Heart right ventricle (tissue), 16 donors: ENCODE data around the gene SPDL1. TPM values are rescaled to one million over a fixed set of nuclear protein-coding genes. Genes with fewer than 3 reads are reported as not detected.

ENCODE experiments used
- ATAC-seq, 8 donors: fragments of 200-7000 bp; cut with Tn5 transposase; one replicate each; pipeline ENCODE4 v1.9.1; 2020; ENCODE audit warnings: mild to moderate bottlenecking in 8 of 8, moderate library complexity in 8 of 8, moderate number of reproducible peaks in 1 of 8
- DNase-seq, 2 donors: peaks; one replicate each; pipeline ENCODE4 v3.0.0-alpha.2; 2020
- H3K27ac ChIP-seq, 10 donors: fragments of 200-600 bp; sonication (generic) in 2 of 10; one replicate each; pipeline versions ENCODE4 v1.5.0 to v1.8.0; 2020 to 2022; ENCODE audit warnings: mild to moderate bottlenecking in 3 of 10
- H3K27me3 ChIP-seq, 7 donors: fragments of 200-600 bp; one replicate each; pipeline ENCODE4 v1.8.0; 2021 to 2022; ENCODE audit warnings: mild to moderate bottlenecking in 2 of 7
- H3K36me3 ChIP-seq, 9 donors: fragments of 200-600 bp; sonication (generic) in 1 of 9; one replicate each; pipeline versions ENCODE4 v1.5.0 to v1.8.0; 2020 to 2022; ENCODE audit warnings: mild to moderate bottlenecking in 2 of 9
- H3K4me1 ChIP-seq, 9 donors: fragments of 200-600 bp; sonication (generic) in 1 of 9; one replicate each; pipeline versions ENCODE4 v1.5.0 to v1.8.0; 2020 to 2022; ENCODE audit warnings: mild to moderate bottlenecking in 4 of 9
- H3K4me3 ChIP-seq, 10 donors: fragments of 200-600 bp; sonication (generic) in 2 of 10; one replicate each; pipeline versions ENCODE4 v1.5.0 to v1.8.0; 2020 to 2022; ENCODE audit warnings: mild to moderate bottlenecking in 7 of 10, moderate library complexity in 2 of 10
- H3K9me3 ChIP-seq, 11 donors: fragments of 200-600 bp in 10 of 11; sonication (generic) in 2 of 11; one replicate each; pipeline versions ENCODE4 v1.5.0 to v1.8.0; 2013 to 2022; ENCODE audit warnings: mild to moderate bottlenecking in 2 of 11, control low read depth in 1 of 11, moderate library complexity in 1 of 11
- WGBS, 2 donors: extraction: QIAGEN DNeasy Blood & Tissue Kit; methylation state at CpG; one replicate each; pipeline ENCODE4 v1.1.7; 2013; ENCODE audit warnings: inconsistent platforms in 1 of 2; 5-methylcytosine and 5-hydroxymethylcytosine counted together
- intact Hi-C, 10 donors: fragments of 100-400 bp; cut with DNase I; formaldehyde crosslinking; loops; one replicate each; pipeline versions ENCODE4 v1.11.1 to v1.14.2; 2022
- polyA plus RNA-seq, 2 donors: library from polyadenylated mRNA; stranded (reverse); fragments of 200-250 nt; gene quantifications; one replicate each; pipeline ENCODE4 v1.2.3, GENCODE V29; 2013
- total RNA-seq, 10 donors: library from RNA; stranded (reverse); fragmentation: NEBNext Ultra II Directional in 3 of 10; extraction: Animal tissue kit (Norgen Biotek cat#: 25700) in 3 of 10; gene quantifications; one replicate each; pipeline versions ENCODE4 v1.2.1 to v1.2.4, GENCODE V29; 2021 to 2023
- TF ChIP-seq, protein P1 (sequence below), 9 donors: fragments of 200-600 bp; sonication (generic) in 2 of 9; IDR thresholded peaks; one replicate each; pipeline versions ENCODE4 v1.5.0 to v1.8.0; 2021 to 2022; ENCODE audit warnings: antibody characterized with exemption in 9 of 9, mild to moderate bottlenecking in 5 of 9, moderate library complexity in 1 of 9
- donor health status: Arrhythmogenic right ventricular cardiomyopathy.
- donor health status: ischemic (EF 13 %, LVEDD 7.1; RV severe dilation, severe dysfunction).
- donor health status: healthy with polysubstance abuse.
- donor health status: DM: no; HTN: yes; CAD: no.
- donor health status: DM: no; HTN: no; CAD: no.
- donor health status: ischemic (EF 25% LVEDD 6.9; RV normal size, moderate dysfunction).
- donor health status: ischemic (EF 25% LVEDD 5.7; RV mildly dilated, moderate dysfunction).
- donor health status: healthy.
- donor health status: DM: yes; HTN: yes; CAD: no.
- donor health status: Ischemic cardiomyopathy.
- donor health status: ischemic (EF 35%, LVEDD 5.7; RV mildly dilated, moderate dysfunction).
- donor health status: nonischemic (EF 11% LVEDD 7.7; RV severe dilation, severe dysfunction).
- donor health status: DM: yes; HTN: yes; CAD: no.
- donor health status: PGD.
- donor health status: ischemic (EF 29% LVEDD 5.4; RV normal size, mild dysfunction).
- donor health status: nonischemic (EF 23%, LVEDD 6.1; RV moderate dilation, normal function).

The SPDL1 gene
- total and polyA plus RNA-seq, 12 donors = 2.9 to 5.7 (median 4.1) TPM

DNA sequence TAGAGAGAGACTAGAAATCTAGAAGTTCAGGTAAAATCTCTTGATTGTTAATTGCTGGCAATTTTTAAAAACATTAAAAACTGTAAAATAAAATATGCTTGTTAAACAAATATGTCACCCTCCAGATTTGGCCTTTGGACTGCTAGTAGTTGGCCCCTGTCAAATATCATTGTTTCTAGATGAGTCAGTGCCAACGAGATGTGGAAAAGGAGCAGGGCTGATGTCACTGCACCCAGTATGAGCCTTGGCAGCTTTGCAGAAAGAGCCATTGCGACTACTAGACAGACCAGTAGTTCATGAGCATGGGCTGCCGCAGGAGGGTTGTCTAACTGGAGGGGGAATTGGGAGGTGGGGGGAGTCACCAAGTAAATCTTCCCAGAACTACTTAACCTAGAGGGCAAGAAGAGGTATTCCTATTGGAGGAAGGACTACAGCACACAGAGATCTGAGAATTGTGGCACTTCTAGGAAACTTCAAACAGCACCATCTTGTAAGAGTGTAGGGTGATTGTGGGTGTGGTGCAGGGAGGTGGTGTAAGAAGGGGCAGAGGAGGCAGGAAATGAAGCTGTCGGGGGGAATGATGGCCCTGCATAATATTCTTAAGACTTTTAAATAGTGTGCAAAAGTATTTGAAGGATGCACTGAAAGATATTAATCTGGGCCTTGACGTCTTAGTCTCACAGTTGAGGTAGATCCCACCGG, 46.4 kb downstream of the SPDL1 start:
- 74 to 75% methylated on average over 6 of the region's 6 CpGs for WGBS, 2 donors
- Histone ChIP-seq H3K36me3 (no peaks in the 10 kb centered on the region), H3K9me3 (peaks cover 0 to 8% (median 0%) of the 10 kb centered on the region in 11 donors), H3K4me1 (no peaks in the 10 kb centered on the region), H3K27ac (no peak overlapping the region), H3K27me3 (peaks cover 0 to 3% (median 0%) of the 10 kb centered on the region in 7 donors), H3K4me3 (no peak overlapping the region)
- DNase-seq (no peak), ATAC-seq (peak in 2 of 8 donors; percentile 59 to 74)
- intact Hi-C loops = no loop called here
- TF ChIP-seq, protein P1, sequence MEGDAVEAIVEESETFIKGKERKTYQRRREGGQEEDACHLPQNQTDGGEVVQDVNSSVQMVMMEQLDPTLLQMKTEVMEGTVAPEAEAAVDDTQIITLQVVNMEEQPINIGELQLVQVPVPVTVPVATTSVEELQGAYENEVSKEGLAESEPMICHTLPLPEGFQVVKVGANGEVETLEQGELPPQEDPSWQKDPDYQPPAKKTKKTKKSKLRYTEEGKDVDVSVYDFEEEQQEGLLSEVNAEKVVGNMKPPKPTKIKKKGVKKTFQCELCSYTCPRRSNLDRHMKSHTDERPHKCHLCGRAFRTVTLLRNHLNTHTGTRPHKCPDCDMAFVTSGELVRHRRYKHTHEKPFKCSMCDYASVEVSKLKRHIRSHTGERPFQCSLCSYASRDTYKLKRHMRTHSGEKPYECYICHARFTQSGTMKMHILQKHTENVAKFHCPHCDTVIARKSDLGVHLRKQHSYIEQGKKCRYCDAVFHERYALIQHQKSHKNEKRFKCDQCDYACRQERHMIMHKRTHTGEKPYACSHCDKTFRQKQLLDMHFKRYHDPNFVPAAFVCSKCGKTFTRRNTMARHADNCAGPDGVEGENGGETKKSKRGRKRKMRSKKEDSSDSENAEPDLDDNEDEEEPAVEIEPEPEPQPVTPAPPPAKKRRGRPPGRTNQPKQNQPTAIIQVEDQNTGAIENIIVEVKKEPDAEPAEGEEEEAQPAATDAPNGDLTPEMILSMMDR (IDR thresholded peaks at IDR 0.05) = no peak

DNA sequence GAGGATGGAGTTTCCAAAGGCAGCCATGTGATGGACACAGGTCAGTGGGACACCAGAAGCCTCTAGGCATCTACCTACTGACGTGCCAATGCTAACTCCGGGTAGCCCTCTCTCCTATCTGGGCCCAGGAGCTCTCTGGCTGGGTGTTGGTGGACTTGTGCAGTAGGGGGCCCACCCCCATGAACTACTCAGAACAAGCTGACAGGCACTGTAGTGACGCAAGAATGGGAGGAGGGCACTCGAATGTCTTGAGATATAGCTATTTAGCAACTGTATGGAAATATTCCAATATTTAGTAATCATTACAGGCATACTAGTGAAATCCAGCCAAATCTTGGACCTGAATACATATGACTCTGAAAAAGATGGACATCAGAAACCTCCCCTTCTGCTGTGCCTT, 47.8 kb downstream of the SPDL1 start:
- Histone ChIP-seq H3K9me3 (peaks cover 0 to 12% (median 0%) of the 10 kb centered on the region in 11 donors), H3K4me1 (peaks cover 0 to 4% (median 0%) of the 10 kb centered on the region in 9 donors), H3K27ac (no peak overlapping the region), H3K4me3 (no peak overlapping the region), H3K27me3 (peaks cover 0 to 15% (median 6%) of the 10 kb centered on the region in 7 donors), H3K36me3 (no peaks in the 10 kb centered on the region)
- WGBS, 2 donors = 81 to 84% methylated on average over 4 of the region's 4 CpGs
- DNase-seq (no peak), ATAC-seq (no peak)
- intact Hi-C loops = no loop called here
- TF ChIP-seq, protein P1 (IDR thresholded peaks at IDR 0.05) = no peak

DNA sequence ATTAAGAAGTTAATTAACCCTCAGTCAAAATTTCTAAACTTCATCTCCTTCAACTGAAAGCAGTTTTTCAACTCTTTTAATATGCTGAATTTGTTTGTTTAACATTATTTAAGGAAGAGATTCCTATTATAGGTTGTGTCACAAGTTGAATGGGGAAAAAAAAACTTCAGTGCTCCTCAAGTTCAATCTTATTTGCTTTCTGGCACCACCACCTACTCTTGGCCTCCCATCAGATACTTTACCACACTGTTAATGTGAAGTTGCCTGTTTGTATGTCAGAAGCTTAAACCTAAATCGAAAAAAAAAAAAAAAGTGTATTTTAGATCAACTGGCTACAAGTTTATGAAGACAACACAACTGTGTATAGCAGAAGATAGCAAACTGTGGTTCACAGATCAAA, 49.4 kb downstream of the SPDL1 start:
- peaks cover 0 to 31% (median 22%) of the 10 kb centered on the region in 7 donors for H3K27me3 ChIP-seq
- DNase-seq (no peak), ATAC-seq (no peak)
- TF ChIP-seq, protein P1 (IDR thresholded peaks at IDR 0.05) = no peak
- H3K4me3 ChIP-seq = no peak overlapping the region
- intact Hi-C loops = no loop called here
- H3K4me1 ChIP-seq = peaks cover 0 to 13% (median 0%) of the 10 kb centered on the region in 9 donors
- H3K36me3 ChIP-seq = no peaks in the 10 kb centered on the region
- H3K27ac ChIP-seq = no peak overlapping the region
- H3K9me3 ChIP-seq = peaks cover 0 to 12% (median 0%) of the 10 kb centered on the region in 11 donors
- WGBS, 2 donors = 61 to 67% methylated on average over 1 of the region's 1 CpG

DNA sequence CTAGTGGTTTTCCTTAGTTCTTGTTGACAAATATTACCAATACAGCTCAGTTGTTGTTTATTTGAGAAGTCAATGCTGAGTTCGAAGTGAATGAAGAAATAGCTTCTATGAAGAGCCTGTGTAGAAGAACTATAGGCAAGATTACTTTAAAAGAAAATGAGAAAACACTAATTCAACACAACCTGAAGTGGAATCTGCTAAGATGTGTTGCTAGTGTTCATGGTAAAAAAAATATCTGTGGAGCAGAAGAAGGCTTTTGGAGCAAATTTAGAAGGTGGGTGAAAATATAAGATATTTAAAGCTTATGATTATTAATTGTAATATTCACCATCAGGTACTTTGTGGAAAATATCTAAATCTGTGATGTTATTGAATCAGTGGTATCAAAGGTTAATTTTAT, 51.0 kb downstream of the SPDL1 start:
- H3K9me3 ChIP-seq = peaks cover 0 to 19% (median 4%) of the 10 kb centered on the region in 11 donors
- H3K27ac ChIP-seq = no peak overlapping the region
- no peak for DNase-seq
- H3K27me3 ChIP-seq = peaks cover 0 to 39% (median 25%) of the 10 kb centered on the region in 7 donors
- 68 to 72% methylated on average over 1 of the region's 1 CpG for WGBS, 2 donors
- no peak overlapping the region for H3K4me3 ChIP-seq
- H3K36me3 ChIP-seq = no peaks in the 10 kb centered on the region
- intact Hi-C loops = no loop called here
- peaks cover 0 to 25% (median 0%) of the 10 kb centered on the region in 9 donors for H3K4me1 ChIP-seq
- ATAC-seq = no peak
- TF ChIP-seq, protein P1 (IDR thresholded peaks at IDR 0.05) = no peak
